ENCODE data around the gene FLRT1.

FLRT1 gene

GRCh38 chr11:64023712-64024710 lies 11.7 kb upstream of the FLRT1 start:
- DNase-seq (ENCODE audit: low read depth in 2 of 3, low spot score in 1 of 3), result no peak

- no peak for DNase-seq (ENCODE audit: low read depth in 2 of 3, low spot score in 1 of 3)
Measured at GRCh38 chr11:64025205-64025604, 10.5 kb upstream of the FLRT1 start.

GRCh38 chr11:64026575-64027205 lies 9.0 kb upstream of the FLRT1 start:
- DNase-seq (ENCODE audit: low read depth in 2 of 3, low spot score in 1 of 3), result no peak

GRCh38 chr11:64027651-64028397 lies 7.9 kb upstream of the FLRT1 start:
- no peak for DNase-seq (ENCODE audit: low read depth in 2 of 3, low spot score in 1 of 3)

GRCh38 chr11:64028398-64029115 lies 7.2 kb upstream of the FLRT1 start:
- no peak for DNase-seq (ENCODE audit: low read depth in 2 of 3, low spot score in 1 of 3)

GRCh38 chr11:64029773-64030172 lies 6.0 kb upstream of the FLRT1 start:
- no peak for DNase-seq (ENCODE audit: low read depth in 2 of 3, low spot score in 1 of 3)

- no peak for DNase-seq (ENCODE audit: low read depth in 2 of 3, low spot score in 1 of 3)
Measured at GRCh38 chr11:64031001-64031400, 4.7 kb upstream of the FLRT1 start.

- no peak for DNase-seq (ENCODE audit: low read depth in 2 of 3, low spot score in 1 of 3)
Measured at GRCh38 chr11:64032050-64032449, 3.7 kb upstream of the FLRT1 start.

- no peak for DNase-seq (ENCODE audit: low read depth in 2 of 3, low spot score in 1 of 3)
Measured at GRCh38 chr11:64034411-64034811, 1.3 kb upstream of the FLRT1 start.

- no peak for DNase-seq (ENCODE audit: low read depth in 2 of 3, low spot score in 1 of 3)
Measured at GRCh38 chr11:64035081-64035524, 628 bp upstream of the FLRT1 start.

GRCh38 chr11:64036087-64037026 lies 626 bp downstream of the FLRT1 start:
- no peak for DNase-seq (ENCODE audit: low read depth in 2 of 3, low spot score in 1 of 3)

GRCh38 chr11:64037027-64037634 lies 1.4 kb downstream of the FLRT1 start:
- DNase-seq (ENCODE audit: low read depth in 2 of 3, low spot score in 1 of 3), result no peak

- no peak for DNase-seq (ENCODE audit: low read depth in 2 of 3, low spot score in 1 of 3)
Measured at GRCh38 chr11:64038500-64038899, 2.8 kb downstream of the FLRT1 start.

- no peak for DNase-seq (ENCODE audit: low read depth in 2 of 3, low spot score in 1 of 3)
Measured at GRCh38 chr11:64039012-64039665, 3.4 kb downstream of the FLRT1 start.

- DNase-seq (ENCODE audit: low read depth in 2 of 3, low spot score in 1 of 3), result no peak
Measured at GRCh38 chr11:64040684-64041322, 5.1 kb downstream of the FLRT1 start.

GRCh38 chr11:64041846-64042245 lies 6.1 kb downstream of the FLRT1 start:
- no peak for DNase-seq (ENCODE audit: low read depth in 2 of 3, low spot score in 1 of 3)

GRCh38 chr11:64042301-64042700 lies 6.6 kb downstream of the FLRT1 start:
- DNase-seq (ENCODE audit: low read depth in 2 of 3, low spot score in 1 of 3), result no peak

- no peak for DNase-seq (ENCODE audit: low read depth in 2 of 3, low spot score in 1 of 3)
Measured at GRCh38 chr11:64043545-64043944, 7.8 kb downstream of the FLRT1 start.
